OCI-LY7 (cell line): Measurements from ENCODE around the gene STARD9. TPM values are rescaled to one million over a fixed set of nuclear protein-coding genes. Genes with fewer than 3 reads are reported as not detected.

ENCODE experiments used
- BruUV-seq: library from RNA; stranded (reverse); fragments of 400-500 nt; replicated peaks from 2 replicates; lab custom pipeline; 2021; lab: Mats Ljungman, UMichigan
- CTCF ChIA-PET: fragments of 300-600 bp; sonication (Branson Sonifier 250); formaldehyde crosslinking; loops from one replicate; lab custom pipeline; 2022; ENCODE audit warnings: antibody characterized with exemption; ENCODE audit not compliant: unreplicated experiment; lab: Charles Lee
- POLR2A ChIA-PET: fragments of 300-600 bp; sonication (Branson Sonifier 250); formaldehyde crosslinking; loops from one replicate; lab custom pipeline; 2022; ENCODE audit warnings: antibody characterized with exemption; lab: Charles Lee
- DNase-seq: peaks from one replicate; pipeline ENCODE4 v3.0.0-alpha.2; 2015; ENCODE audit warnings: low spot score
- H2AFZ ChIP-seq: fragments of 200-600 bp; sonication (generic), shearing (Covaris generic); 2 replicates; pipeline ENCODE4 v1.6.1; 2014; ENCODE audit warnings: mild to moderate bottlenecking, antibody characterized with exemption, low read length, moderate library complexity
- H3K27ac ChIP-seq: fragments of 200-600 bp; sonication (generic); 2 replicates; pipeline ENCODE4 v1.5.1; 2014; ENCODE audit warnings: mixed run types, low read depth, mild to moderate bottlenecking, moderate library complexity, low read length, inconsistent platforms; ENCODE audit not compliant: poor library complexity, severe bottlenecking
- H3K36me3 ChIP-seq: fragments of 200-600 bp; sonication (generic); 2 replicates; pipeline ENCODE4 v1.6.1; 2014; ENCODE audit warnings: mild to moderate bottlenecking, antibody characterized with exemption, low read length, moderate library complexity, mixed read lengths; ENCODE audit not compliant: insufficient read depth
- H3K4me1 ChIP-seq: fragments of 200-600 bp; sonication (generic); 2 replicates; pipeline ENCODE4 v1.5.1; 2014; ENCODE audit warnings: mild to moderate bottlenecking, low read length; ENCODE audit not compliant: insufficient read depth, poor library complexity, severe bottlenecking
- H3K4me2 ChIP-seq: fragments of 200-600 bp; sonication (generic); 2 replicates; pipeline ENCODE4 v1.6.1; 2014; ENCODE audit warnings: mild to moderate bottlenecking, low read length
- H3K4me3 ChIP-seq: fragments of 200-600 bp; sonication (generic); 2 replicates; pipeline ENCODE4 v1.5.1; 2014; ENCODE audit warnings: mild to moderate bottlenecking, low read depth, low read length; ENCODE audit not compliant: poor library complexity, severe bottlenecking
- H3K79me2 ChIP-seq: fragments of 200-600 bp; sonication (generic); 2 replicates; pipeline ENCODE4 v1.6.1; 2016; ENCODE audit warnings: low read depth, mild to moderate bottlenecking, low read length, moderate library complexity, mixed read lengths; ENCODE audit not compliant: insufficient read depth
- H3K9me2 ChIP-seq: fragments of 200-600 bp; sonication (generic); 2 replicates; pipeline ENCODE4 v1.6.1; 2016; ENCODE audit warnings: mild to moderate bottlenecking, low read length, mixed read lengths; ENCODE audit not compliant: insufficient read depth
- H3K9me3 ChIP-seq: fragments of 200-600 bp; sonication (generic); 2 replicates; pipeline ENCODE4 v1.6.1; 2014; ENCODE audit warnings: mild to moderate bottlenecking, mixed run types, low read length, mixed read lengths
- H4K20me1 ChIP-seq: fragments of 200-600 bp; sonication (generic); 2 replicates; pipeline ENCODE4 v1.6.1; 2014; ENCODE audit warnings: mild to moderate bottlenecking, antibody characterized with exemption, low read length, moderate library complexity, mixed read lengths; ENCODE audit not compliant: insufficient read depth
- CTCF ChIP-seq: fragments of 200-600 bp; sonication (generic); conservative IDR thresholded peaks from 2 replicates; pipeline ENCODE4 v1.5.1; 2014; ENCODE audit warnings: mild to moderate bottlenecking, antibody characterized with exemption, low read length, moderate library complexity, mixed read lengths
- EZH2phosphoT487 ChIP-seq: fragments of 200-600 bp; sonication (generic); IDR thresholded peaks from 2 replicates; pipeline ENCODE4 v1.6.1; 2018; ENCODE audit warnings: low read depth, borderline replicate concordance, mild to moderate bottlenecking, mixed run types, antibody characterized with exemption, low read length, moderate library complexity, mixed read lengths
- intact Hi-C: fragments of 100-400 bp; cut with micrococcal nuclease; formaldehyde crosslinking; loops from one replicate; pipeline ENCODE4 v1.10.0; 2022; ENCODE audit not compliant: unreplicated experiment
- total RNA-seq, 2 experiments: library from RNA; depleted of rRNA in 1 of 2; stranded (reverse); fragments of >200 nt in 1 of 2; shearing (Covaris generic) in 1 of 2; gene quantifications; 2 replicates each; pipeline ENCODE4 v1.2.3, GENCODE V29; 2014 to 2022

The STARD9 gene
- total RNA-seq, 2 experiments from 2014 or later = 8.9 to 15.3 TPM

GRCh38 chr15:42611532-42611931 lies 36.1 kb downstream of the STARD9 start:
- DNase-seq = no peak
- no peaks in the 10 kb centered on the region for H3K9me3 ChIP-seq
- H3K36me3 ChIP-seq = peaks cover 1% of the 10 kb centered on the region; the same call in 1 of the 2 replicates
- H3K9me2 ChIP-seq = no peaks in the 10 kb centered on the region
- no peaks in the 10 kb centered on the region for H3K79me2 ChIP-seq
- TF ChIP-seq CTCF (no peak), EZH2phosphoT487 (no peak)
- H3K4me1 ChIP-seq = peaks cover 29% of the 10 kb centered on the region
- H3K4me3 ChIP-seq = no peak overlapping the region
- ChIA-PET CTCF (no interaction called here), POLR2A (no interaction called here)
- no peak overlapping the region for H3K4me2 ChIP-seq
- BruUV-seq = no TSS peak
- no peak overlapping the region for H3K27ac ChIP-seq
- no peak overlapping the region for H2AFZ ChIP-seq
- intact Hi-C loops = no loop called here
- H4K20me1 ChIP-seq = no peaks in the 10 kb centered on the region

GRCh38 chr15:42612367-42612912 lies 37.0 kb downstream of the STARD9 start:
- Histone ChIP-seq H3K27ac (no peak overlapping the region), H3K4me3 (no peak overlapping the region), H3K9me2 (no peaks in the 10 kb centered on the region), H3K9me3 (no peaks in the 10 kb centered on the region), H3K79me2 (no peaks in the 10 kb centered on the region), H2AFZ (no peak overlapping the region), H3K4me2 (no peak overlapping the region), H3K36me3 (peaks cover 1% of the 10 kb centered on the region; the same call in 1 of the 2 replicates), H3K4me1 (peaks cover 20% of the 10 kb centered on the region), H4K20me1 (no peaks in the 10 kb centered on the region)
- ChIA-PET CTCF (no interaction called here), POLR2A (interaction anchor here (0.7 kb wide), 3 partner anchors 82 to 1170 kb away, joined by 3 to 4 read pairs (median 3); no protein-coding TSS in a partner anchor)
- DNase-seq = no peak
- intact Hi-C loops = no loop called here
- TF ChIP-seq EZH2phosphoT487 = no peak
- no peak for TF ChIP-seq CTCF
- no TSS peak for BruUV-seq

GRCh38 chr15:42616107-42616506 lies 40.7 kb downstream of the STARD9 start:
- no peak overlapping the region for H2AFZ ChIP-seq
- ChIA-PET CTCF (interaction anchor here (0.6 kb wide), 1 partner anchor 467 kb away, joined by 3 read pairs; no protein-coding TSS in a partner anchor), POLR2A (interaction anchor here (0.7 kb wide), 2 partner anchors 16 to 28 kb away, joined by 3 to 5 read pairs; no protein-coding TSS in a partner anchor)

More at GRCh38 chr15:42616107-42616506, 40.7 kb downstream of the STARD9 start:
- intact Hi-C loops = no loop called here
- Histone ChIP-seq H3K4me3 (no peak overlapping the region), H3K27ac (no peak overlapping the region), H4K20me1 (no peaks in the 10 kb centered on the region), H3K36me3 (peaks cover 5% of the 10 kb centered on the region), H3K4me1 (peaks cover 12% of the 10 kb centered on the region), H3K9me2 (no peaks in the 10 kb centered on the region), H3K9me3 (no peaks in the 10 kb centered on the region), H3K79me2 (no peaks in the 10 kb centered on the region), H3K4me2 (no peak overlapping the region)
- no peak for TF ChIP-seq EZH2phosphoT487
- no peak for DNase-seq
- no TSS peak for BruUV-seq
